Neutrophil (primary cell): ENCODE results near the gene LILRA1.
"Not testable (repeated sequence)": the region's sequence is repeated elsewhere in the genome, so short reads cannot be mapped to it uniquely, and the experiment has no call there.

ENCODE experiments used
- H3K27ac ChIP-seq: fragments of 200-600 bp; sonication (generic); 2 replicates; pipeline ENCODE4 v1.5.1; 2016; ENCODE audit warnings: mild to moderate bottlenecking, moderate library complexity
- H3K27me3 ChIP-seq: fragments of 200-600 bp; sonication (generic); 2 replicates; pipeline ENCODE4 v1.6.0; 2016; ENCODE audit warnings: mild to moderate bottlenecking
- H3K36me3 ChIP-seq: fragments of 200-600 bp; sonication (generic); 2 replicates; pipeline ENCODE4 v1.5.1; 2017
- H3K4me1 ChIP-seq, 2 experiments: fragments of 200-600 bp in 1 of 2; sonication (generic) in 1 of 2; 1 replicate in 1 of 2; 2 replicates in 1 of 2; pipeline versions ENCODE4 v1.5.1 to v1.6.1; 2013 to 2016; ENCODE audit warnings: low read depth in 1 of 2, low read length in 1 of 2, mild to moderate bottlenecking in 1 of 2, moderate library complexity in 1 of 2; ENCODE audit not compliant: control insufficient read depth in 1 of 2, insufficient read depth in 1 of 2
- H3K4me3 ChIP-seq, 2 experiments: fragments of 200-600 bp in 1 of 2; sonication (generic) in 1 of 2; 1 replicate in 1 of 2; 2 replicates in 1 of 2; pipeline ENCODE4 v1.5.1; 2013 to 2016; ENCODE audit warnings: low read depth in 1 of 2, low read length in 1 of 2, mild to moderate bottlenecking in 1 of 2, moderate library complexity in 1 of 2
- H3K9me3 ChIP-seq: fragments of 200-600 bp; sonication (generic); 2 replicates; pipeline ENCODE4 v1.5.1; 2016
- CTCF ChIP-seq: fragments of 200-600 bp; sonication (generic); IDR thresholded peaks from 2 replicates; pipeline ENCODE4 v1.5.1; 2016; ENCODE audit warnings: antibody characterized with exemption

The LILRA1 gene

GRCh38 chr19:54587026-54587425 lies 6.4 kb upstream of the LILRA1 start:
- H3K27me3 ChIP-seq = no peaks in the 10 kb centered on the region
- peaks cover 56% of the 10 kb centered on the region for H3K36me3 ChIP-seq
- TF ChIP-seq CTCF = no peak
- no peaks in the 10 kb centered on the region for H3K9me3 ChIP-seq
- H3K27ac ChIP-seq = peak overlapping the region; percentile 44
- no peak overlapping the region for H3K4me3 ChIP-seq
- peaks cover 0 to 5% of the 10 kb centered on the region in 2 experiments for H3K4me1 ChIP-seq

DNA sequence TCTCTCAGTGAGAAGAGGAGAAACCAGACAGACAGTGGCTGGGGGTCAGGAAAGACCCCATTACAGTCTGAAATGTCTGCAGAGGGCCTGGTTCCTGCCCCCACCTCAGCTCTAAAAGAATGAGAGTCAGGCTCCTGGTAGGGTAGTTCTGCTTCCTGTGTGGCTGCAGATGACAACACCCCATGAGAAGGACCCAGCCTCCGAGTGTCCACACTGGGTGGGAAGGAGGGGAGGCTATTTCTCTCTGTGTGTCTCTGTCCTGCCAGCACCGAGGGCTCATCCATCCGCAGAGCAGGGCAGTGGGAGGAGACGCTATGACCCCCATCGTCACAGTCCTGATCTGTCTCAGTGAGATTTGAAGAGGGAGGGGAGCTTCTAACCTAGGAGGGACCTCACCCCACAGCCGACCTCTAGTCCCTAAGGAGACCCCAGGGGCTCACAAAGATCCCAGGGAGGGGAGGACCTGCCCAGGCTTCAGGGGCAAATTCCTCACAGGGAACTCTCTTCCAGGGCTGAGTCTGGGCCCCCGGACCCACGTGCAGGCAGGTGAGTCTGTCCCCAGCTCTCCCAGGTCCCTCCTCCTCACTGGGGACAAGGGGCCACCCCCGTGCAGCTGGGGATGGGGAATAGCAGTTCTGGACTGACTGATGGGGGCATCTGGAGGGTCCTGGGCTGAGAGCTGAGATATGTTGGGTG lies 647 bp downstream of the LILRA1 start:
- Histone ChIP-seq H3K27ac (peak overlapping the region; percentile 97), H3K36me3 (peaks cover 44% of the 10 kb centered on the region), H3K4me3 (peak overlapping the region; percentile 84 to 88), H3K4me1 (peaks cover 30% of the 10 kb centered on the region in 2 experiments)
- not testable (repeated sequence) for H3K27me3 ChIP-seq, H3K9me3 ChIP-seq

DNA sequence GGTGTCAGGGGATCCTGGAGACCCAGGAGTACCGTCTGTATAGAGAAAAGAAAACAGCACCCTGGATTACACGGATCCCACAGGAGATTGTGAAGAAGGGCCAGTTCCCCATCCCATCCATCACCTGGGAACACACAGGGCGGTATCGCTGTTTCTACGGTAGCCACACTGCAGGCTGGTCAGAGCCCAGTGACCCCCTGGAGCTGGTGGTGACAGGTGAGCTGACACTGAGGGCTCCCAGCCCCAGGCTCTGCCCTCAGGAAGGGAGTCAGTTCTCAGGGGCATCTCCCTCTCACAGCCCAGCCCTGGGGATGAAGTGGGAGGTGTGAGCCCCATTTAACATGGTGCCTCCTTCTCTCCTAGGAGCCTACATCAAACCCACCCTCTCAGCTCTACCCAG lies 1.3 kb downstream of the LILRA1 start:
- TF ChIP-seq CTCF = no peak
- Histone ChIP-seq H3K27ac (peak overlapping the region; percentile 97), H3K9me3 (no peaks in the 10 kb centered on the region), H3K4me3 (peak overlapping the region; percentile 84 to 88), H3K4me1 (peaks cover 30% of the 10 kb centered on the region in 2 experiments), H3K27me3 (no peaks in the 10 kb centered on the region), H3K36me3 (peaks cover 50% of the 10 kb centered on the region)

DNA sequence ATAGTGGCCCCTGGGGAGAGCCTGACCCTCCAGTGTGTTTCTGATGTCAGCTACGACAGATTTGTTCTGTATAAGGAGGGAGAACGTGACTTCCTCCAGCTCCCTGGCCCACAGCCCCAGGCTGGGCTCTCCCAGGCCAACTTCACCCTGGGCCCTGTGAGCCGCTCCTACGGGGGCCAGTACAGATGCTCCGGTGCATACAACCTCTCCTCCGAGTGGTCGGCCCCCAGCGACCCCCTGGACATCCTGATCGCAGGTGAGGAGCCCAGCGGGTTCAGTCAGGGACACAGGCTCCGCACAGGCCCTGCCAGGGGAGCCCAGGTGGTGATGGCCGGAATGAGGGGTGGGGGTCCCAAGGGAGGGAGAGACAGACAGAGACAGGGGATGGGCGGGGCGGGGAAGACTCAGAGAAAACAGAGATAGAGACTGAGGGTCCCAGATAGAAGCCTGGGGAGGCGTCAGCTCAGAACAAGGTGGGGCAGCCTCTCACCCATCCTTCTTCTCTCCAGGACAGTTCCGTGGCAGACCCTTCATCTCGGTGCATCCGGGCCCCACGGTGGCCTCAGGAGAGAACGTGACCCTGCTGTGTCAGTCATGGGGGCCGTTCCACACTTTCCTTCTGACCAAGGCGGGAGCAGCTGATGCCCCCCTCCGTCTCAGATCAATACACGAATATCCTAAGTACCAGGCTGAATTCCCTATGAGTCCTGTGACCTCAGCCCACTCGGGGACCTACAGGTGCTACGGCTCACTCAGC lies 2.4 kb downstream of the LILRA1 start:
- H3K27me3 ChIP-seq = not testable (repeated sequence)

GRCh38 chr19:54600212-54600611 lies 6.8 kb downstream of the LILRA1 start:
- Histone ChIP-seq H3K36me3 (peaks cover 62% of the 10 kb centered on the region), H3K4me1 (peaks cover under 1 to 2% of the 10 kb centered on the region in 2 experiments)
- no peak for TF ChIP-seq CTCF

More for the DNA sequence above, 2.4 kb downstream of the LILRA1 start:
- H3K27ac ChIP-seq, H3K9me3 ChIP-seq: not testable (repeated sequence)
- Histone ChIP-seq H3K36me3 (peaks cover 61% of the 10 kb centered on the region), H3K4me3 (peak overlapping the region in 1 of 2 experiments; percentile 84), H3K4me1 (peaks cover 30% of the 10 kb centered on the region in 2 experiments)

GRCh38 chr19:54606230-54606629 lies 12.8 kb downstream of the LILRA1 start:
- Histone ChIP-seq H3K4me1 (no peaks in the 10 kb centered on the region), H3K9me3 (no peaks in the 10 kb centered on the region), H3K36me3 (peaks cover 4% of the 10 kb centered on the region), H3K27ac (no peak overlapping the region), H3K4me3 (no peak overlapping the region), H3K27me3 (peaks cover 23% of the 10 kb centered on the region)
- TF ChIP-seq CTCF = no peak

More at GRCh38 chr19:54600212-54600611, 6.8 kb downstream of the LILRA1 start:
- Histone ChIP-seq H3K27me3 (peaks cover 21% of the 10 kb centered on the region), H3K4me3 (no peak overlapping the region), H3K9me3 (no peaks in the 10 kb centered on the region), H3K27ac (peak overlapping the region; percentile 1)
